Gastrocnemius medialis (tissue), 4 donors: Measurements from ENCODE around the gene CYP20A1.
"Not testable (repeated sequence)": the region's sequence is repeated elsewhere in the genome, so short reads cannot be mapped to it uniquely, and the experiment has no call there.

ENCODE experiments used
- POLR2A ChIP-seq, 2 donors: fragments of 450-650 bp; IDR thresholded peaks; one replicate each; pipeline ENCODE4 v1.6.1; 2017; ENCODE audit warnings: antibody characterized with exemption in 2 of 2, mild to moderate bottlenecking in 2 of 2, moderate library complexity in 2 of 2
- TF ChIP-seq, protein P1 (sequence below), 5 experiments: fragments of 450-650 bp in 3 of 5; fragments of 200-600 bp in 2 of 5; sonication (generic) in 2 of 5; IDR thresholded peaks in 4 of 5; conservative IDR thresholded peaks in 1 of 5; 1 replicate in 4 of 5; 2 replicates in 1 of 5; pipeline ENCODE4 v1.5.1; 2016 to 2019; ENCODE audit warnings: antibody characterized with exemption in 5 of 5, mild to moderate bottlenecking in 3 of 5, moderate library complexity in 3 of 5

DNA sequence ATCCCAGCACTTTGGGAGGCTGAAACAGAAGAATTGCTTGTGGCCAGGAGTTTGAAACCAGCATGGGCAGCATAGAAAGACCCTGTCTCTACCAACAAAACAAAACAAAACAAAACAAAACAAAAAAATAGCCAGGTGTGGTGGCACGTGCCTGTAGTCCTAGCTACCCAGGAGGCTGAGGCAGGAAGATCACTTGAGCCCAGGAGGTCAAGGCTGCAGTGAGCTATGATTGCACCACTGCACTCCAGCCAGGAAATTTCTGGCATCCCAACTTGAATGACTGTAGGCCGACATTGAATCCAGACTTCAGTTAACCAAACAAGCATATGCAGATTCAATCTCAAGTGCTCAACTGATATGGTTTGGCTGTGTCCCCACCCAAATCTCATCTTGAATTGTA lies 9.1 kb upstream of the CYP20A1 start:
- TF ChIP-seq, protein P1, sequence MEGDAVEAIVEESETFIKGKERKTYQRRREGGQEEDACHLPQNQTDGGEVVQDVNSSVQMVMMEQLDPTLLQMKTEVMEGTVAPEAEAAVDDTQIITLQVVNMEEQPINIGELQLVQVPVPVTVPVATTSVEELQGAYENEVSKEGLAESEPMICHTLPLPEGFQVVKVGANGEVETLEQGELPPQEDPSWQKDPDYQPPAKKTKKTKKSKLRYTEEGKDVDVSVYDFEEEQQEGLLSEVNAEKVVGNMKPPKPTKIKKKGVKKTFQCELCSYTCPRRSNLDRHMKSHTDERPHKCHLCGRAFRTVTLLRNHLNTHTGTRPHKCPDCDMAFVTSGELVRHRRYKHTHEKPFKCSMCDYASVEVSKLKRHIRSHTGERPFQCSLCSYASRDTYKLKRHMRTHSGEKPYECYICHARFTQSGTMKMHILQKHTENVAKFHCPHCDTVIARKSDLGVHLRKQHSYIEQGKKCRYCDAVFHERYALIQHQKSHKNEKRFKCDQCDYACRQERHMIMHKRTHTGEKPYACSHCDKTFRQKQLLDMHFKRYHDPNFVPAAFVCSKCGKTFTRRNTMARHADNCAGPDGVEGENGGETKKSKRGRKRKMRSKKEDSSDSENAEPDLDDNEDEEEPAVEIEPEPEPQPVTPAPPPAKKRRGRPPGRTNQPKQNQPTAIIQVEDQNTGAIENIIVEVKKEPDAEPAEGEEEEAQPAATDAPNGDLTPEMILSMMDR (IDR thresholded peaks at IDR 0.05 in 4 of 5, conservative IDR thresholded peaks at IDR 0.05 in 1 of 5), result not testable (repeated sequence)
- TF ChIP-seq POLR2A (IDR thresholded peaks at IDR 0.05), result not testable (repeated sequence)
